Measurements from ENCODE around the gene ZNF211.

The ZNF211 gene

DNA sequence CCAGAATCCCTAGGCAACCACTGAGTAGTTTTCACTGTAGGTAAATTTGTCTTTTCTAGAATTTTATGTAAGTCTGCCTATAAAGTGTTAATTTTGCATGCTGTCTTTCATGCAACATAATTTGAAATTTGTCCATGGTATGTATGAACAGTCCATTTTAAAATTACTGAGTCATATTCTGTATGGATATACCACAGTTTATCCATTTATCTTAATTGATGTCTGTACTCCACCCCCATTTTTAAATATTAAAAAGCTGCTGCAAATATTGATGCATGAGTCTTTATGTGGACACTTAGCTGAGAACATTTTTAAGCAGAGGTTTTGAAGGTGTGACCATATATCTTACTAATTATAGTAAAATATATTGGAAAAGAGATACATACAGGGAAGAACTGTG lies 9.9 kb upstream of the ZNF211 start:
- Histone ChIP-seq H3K27ac (no peak overlapping the region), H3K9me3 (ENCODE audit: severe bottlenecking) (peaks cover 29% of the 10 kb centered on the region), H3K36me3 (peaks cover 62% of the 10 kb centered on the region), H3K4me3 (ENCODE audit: low read depth, low read length) (no peak overlapping the region), H3K27me3 (ENCODE audit: insufficient read depth, low read depth, severe bottlenecking) (no peaks in the 10 kb centered on the region)
- TF ChIP-seq, protein P1, sequence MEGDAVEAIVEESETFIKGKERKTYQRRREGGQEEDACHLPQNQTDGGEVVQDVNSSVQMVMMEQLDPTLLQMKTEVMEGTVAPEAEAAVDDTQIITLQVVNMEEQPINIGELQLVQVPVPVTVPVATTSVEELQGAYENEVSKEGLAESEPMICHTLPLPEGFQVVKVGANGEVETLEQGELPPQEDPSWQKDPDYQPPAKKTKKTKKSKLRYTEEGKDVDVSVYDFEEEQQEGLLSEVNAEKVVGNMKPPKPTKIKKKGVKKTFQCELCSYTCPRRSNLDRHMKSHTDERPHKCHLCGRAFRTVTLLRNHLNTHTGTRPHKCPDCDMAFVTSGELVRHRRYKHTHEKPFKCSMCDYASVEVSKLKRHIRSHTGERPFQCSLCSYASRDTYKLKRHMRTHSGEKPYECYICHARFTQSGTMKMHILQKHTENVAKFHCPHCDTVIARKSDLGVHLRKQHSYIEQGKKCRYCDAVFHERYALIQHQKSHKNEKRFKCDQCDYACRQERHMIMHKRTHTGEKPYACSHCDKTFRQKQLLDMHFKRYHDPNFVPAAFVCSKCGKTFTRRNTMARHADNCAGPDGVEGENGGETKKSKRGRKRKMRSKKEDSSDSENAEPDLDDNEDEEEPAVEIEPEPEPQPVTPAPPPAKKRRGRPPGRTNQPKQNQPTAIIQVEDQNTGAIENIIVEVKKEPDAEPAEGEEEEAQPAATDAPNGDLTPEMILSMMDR (IDR thresholded peaks at IDR 0.05; ENCODE audit: low read depth, low read length) = no peak
- no peak for DNase-seq

DNA sequence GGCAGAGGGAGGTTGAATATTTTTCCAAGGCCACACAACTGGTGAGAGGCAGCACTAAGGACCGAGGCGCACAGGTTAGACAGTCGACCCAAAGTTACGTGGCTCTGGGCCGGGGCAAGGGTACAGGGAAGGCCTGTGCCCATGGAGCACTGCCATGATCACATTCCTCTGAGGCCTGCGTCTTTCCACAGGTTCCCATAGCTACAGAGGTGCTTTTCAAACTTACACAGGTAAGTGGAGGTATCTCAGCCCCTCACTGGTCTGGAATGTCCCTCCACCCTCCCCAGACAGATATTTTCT lies 814 bp downstream of the ZNF211 start:
- Histone ChIP-seq H3K36me3 (peaks cover 37% of the 10 kb centered on the region), H3K9me3 (ENCODE audit: severe bottlenecking) (peaks cover 9% of the 10 kb centered on the region), H3K4me3 (ENCODE audit: low read depth, low read length) (peak overlapping the region; percentile 64), H3K27me3 (ENCODE audit: insufficient read depth, low read depth, severe bottlenecking) (no peaks in the 10 kb centered on the region), H3K27ac (no peak overlapping the region)
- DNase-seq = no peak
- TF ChIP-seq, protein P1 (IDR thresholded peaks at IDR 0.05; ENCODE audit: low read depth, low read length) = no peak

DNA sequence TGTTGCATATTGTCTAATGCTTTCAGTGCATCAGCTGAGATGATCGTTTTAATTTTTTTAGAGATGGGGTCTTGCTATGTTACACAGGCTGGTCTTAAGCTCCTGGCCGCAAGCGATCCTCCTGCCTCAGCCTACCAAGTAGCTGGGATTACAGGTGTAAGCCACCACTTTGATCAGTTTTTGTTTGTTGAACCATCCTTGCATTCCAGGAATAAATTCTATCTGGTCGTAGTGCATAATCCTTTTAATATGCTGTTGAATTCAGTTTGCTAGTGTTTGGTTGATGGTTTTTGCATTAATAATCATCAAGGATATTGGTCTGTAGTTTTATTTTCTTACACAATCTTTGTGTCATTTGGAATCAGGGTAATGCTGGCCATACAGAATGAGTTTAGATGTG lies 4.4 kb downstream of the ZNF211 start:
- DNase-seq = no peak
- Histone ChIP-seq H3K9me3 (ENCODE audit: severe bottlenecking) (peaks cover 9% of the 10 kb centered on the region), H3K36me3 (peaks cover 67% of the 10 kb centered on the region), H3K4me3 (ENCODE audit: low read depth, low read length) (no peak overlapping the region), H3K27me3 (ENCODE audit: insufficient read depth, low read depth, severe bottlenecking) (no peaks in the 10 kb centered on the region), H3K27ac (no peak overlapping the region)
- TF ChIP-seq, protein P1 (IDR thresholded peaks at IDR 0.05; ENCODE audit: low read depth, low read length) = no peak

DNA sequence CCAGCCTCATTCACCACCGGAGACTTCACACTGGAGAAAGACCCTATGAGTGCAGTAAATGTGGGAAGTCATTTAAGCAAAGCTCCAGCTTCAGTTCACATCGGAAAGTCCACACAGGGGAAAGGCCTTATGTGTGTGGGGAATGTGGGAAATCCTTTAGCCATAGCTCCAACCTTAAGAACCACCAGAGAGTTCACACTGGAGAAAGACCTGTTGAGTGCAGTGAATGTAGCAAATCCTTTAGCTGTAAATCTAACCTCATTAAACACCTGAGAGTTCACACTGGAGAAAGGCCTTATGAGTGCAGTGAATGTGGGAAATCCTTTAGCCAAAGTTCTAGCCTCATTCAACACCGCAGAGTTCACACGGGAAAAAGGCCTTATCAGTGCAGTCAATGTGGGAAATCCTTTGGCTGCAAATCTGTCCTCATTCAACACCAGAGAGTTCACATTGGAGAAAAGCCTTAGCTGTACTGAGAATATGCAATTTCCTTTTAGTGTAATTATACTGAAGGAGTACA lies 8.8 kb downstream of the ZNF211 start:
- peaks cover 5% of the 10 kb centered on the region for H3K9me3 ChIP-seq (ENCODE audit: severe bottlenecking)
- H3K27me3 ChIP-seq (ENCODE audit: insufficient read depth, low read depth, severe bottlenecking) = no peaks in the 10 kb centered on the region
- no peak for DNase-seq
- TF ChIP-seq, protein P1 (IDR thresholded peaks at IDR 0.05; ENCODE audit: low read depth, low read length) = no peak
- peaks cover 65% of the 10 kb centered on the region for H3K36me3 ChIP-seq
- H3K4me3 ChIP-seq (ENCODE audit: low read depth, low read length) = no peak overlapping the region
- no peak overlapping the region for H3K27ac ChIP-seq

DNA sequence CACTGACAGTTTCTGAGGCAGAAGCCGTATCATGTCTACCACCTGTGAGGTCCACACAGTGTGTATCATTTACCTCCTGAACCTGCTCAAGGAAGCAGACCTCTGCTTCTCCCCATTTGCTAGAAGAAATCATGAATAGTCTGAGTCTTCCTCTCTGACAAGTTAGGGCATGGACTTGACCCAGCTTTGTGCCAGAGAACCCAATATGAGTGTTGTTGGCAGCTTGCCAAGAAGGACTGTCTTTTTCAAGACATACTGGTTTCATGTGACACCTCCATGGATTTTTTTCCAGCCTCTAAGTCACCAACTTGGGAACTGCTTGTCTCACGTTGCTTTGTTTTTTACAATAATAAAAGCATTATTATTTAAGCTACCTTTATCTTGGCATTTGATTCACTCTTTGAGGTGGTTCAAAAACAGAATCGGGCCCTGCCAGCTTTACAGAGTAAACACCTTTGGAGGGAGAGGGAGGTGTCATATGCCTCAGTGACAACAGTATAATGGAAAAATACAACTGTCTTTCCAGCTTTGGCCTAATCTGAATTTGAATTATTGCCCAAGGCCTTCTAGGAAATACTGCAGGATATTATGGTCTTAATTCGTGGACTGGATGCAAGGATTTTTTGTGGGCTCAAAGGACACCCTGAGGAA lies 9.6 kb downstream of the ZNF211 start:
- Histone ChIP-seq H3K36me3 (peaks cover 59% of the 10 kb centered on the region), H3K4me3 (ENCODE audit: low read depth, low read length) (no peak overlapping the region)
- no peak for DNase-seq

More for the DNA sequence above, 9.6 kb downstream of the ZNF211 start:
- H3K27ac ChIP-seq = no peak overlapping the region
- peaks cover 1% of the 10 kb centered on the region for H3K9me3 ChIP-seq (ENCODE audit: severe bottlenecking)
- no peaks in the 10 kb centered on the region for H3K27me3 ChIP-seq (ENCODE audit: insufficient read depth, low read depth, severe bottlenecking)
- TF ChIP-seq, protein P1 (IDR thresholded peaks at IDR 0.05; ENCODE audit: low read depth, low read length) = no peak
